Measurements from ENCODE around the gene STX16.

DNA sequence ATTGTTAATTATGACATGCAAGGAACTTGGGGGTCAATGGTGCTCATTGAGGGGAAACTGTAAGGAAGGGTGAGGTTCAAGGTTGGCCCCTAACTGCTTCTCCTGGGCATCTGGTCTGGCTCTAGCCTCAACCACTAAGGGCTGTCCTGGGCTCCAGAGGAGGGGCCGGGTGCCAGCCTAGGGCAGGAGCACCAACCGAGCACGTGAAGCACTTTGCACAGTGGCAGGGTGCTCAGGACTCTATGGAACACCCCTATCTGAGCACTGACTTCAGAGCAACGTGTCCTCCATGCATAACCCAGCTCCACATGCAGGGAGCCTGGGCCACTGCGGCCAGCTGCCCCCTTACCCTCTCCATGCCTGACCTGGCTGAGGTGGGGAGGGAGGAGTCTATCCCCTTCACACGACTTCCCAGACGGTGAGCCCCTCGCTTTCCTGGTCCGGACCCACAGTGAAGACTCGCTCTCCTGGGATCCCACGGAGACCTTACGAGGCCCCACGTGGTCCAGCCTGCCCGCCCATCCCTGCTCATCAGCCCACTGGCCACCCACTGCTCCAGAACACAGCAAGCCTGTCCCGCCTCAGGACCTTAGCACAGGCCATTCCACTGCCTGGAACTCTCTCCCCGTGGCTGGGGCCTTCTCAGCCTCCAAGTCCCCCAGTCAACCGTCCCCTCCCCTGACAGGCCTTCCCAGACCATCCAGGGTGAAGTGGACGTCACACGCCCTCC lies 40.8 kb upstream of the STX16 start:
- TF ChIP-seq, protein P1, sequence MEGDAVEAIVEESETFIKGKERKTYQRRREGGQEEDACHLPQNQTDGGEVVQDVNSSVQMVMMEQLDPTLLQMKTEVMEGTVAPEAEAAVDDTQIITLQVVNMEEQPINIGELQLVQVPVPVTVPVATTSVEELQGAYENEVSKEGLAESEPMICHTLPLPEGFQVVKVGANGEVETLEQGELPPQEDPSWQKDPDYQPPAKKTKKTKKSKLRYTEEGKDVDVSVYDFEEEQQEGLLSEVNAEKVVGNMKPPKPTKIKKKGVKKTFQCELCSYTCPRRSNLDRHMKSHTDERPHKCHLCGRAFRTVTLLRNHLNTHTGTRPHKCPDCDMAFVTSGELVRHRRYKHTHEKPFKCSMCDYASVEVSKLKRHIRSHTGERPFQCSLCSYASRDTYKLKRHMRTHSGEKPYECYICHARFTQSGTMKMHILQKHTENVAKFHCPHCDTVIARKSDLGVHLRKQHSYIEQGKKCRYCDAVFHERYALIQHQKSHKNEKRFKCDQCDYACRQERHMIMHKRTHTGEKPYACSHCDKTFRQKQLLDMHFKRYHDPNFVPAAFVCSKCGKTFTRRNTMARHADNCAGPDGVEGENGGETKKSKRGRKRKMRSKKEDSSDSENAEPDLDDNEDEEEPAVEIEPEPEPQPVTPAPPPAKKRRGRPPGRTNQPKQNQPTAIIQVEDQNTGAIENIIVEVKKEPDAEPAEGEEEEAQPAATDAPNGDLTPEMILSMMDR (IDR thresholded peaks at IDR 0.05 in 4 of 5, conservative IDR thresholded peaks at IDR 0.05 in 1 of 5) = no peak
- TF ChIP-seq POLR2A (IDR thresholded peaks at IDR 0.05) = no peak
